Left lung (tissue), 10 donors: ENCODE results near the gene PAF1. TPM values are rescaled to one million over a fixed set of nuclear protein-coding genes. Genes with fewer than 3 reads are reported as not detected.
A peak's percentile ranks its signal among the peaks of the same experiment; 100 is the strongest.

Experiments
- ATAC-seq: fragments of 200-7000 bp; cut with Tn5 transposase; one replicate; pipeline ENCODE4 v1.9.1; 2020; ENCODE audit warnings: moderate library complexity
- DNase-seq, 4 donors: peaks; one replicate each; pipeline ENCODE4 v3.0.0-alpha.2; 2013 to 2020
- H3K27ac ChIP-seq, 2 donors: fragments of 200-600 bp; sonication (generic) in 1 of 2; one replicate each; pipeline versions ENCODE4 v1.5.0 to v1.8.0; 2020 to 2021
- H3K27me3 ChIP-seq, 2 donors: fragments of 200-600 bp; sonication (generic) in 1 of 2; one replicate each; pipeline versions ENCODE4 v1.5.0 to v1.8.0; 2020 to 2021
- H3K36me3 ChIP-seq, 2 donors: fragments of 200-600 bp; sonication (generic) in 1 of 2; one replicate each; pipeline versions ENCODE4 v1.5.0 to v1.8.0; 2020 to 2021
- H3K4me1 ChIP-seq, 2 donors: fragments of 200-600 bp; one replicate each; pipeline ENCODE4 v1.8.0; 2021
- H3K4me3 ChIP-seq, 2 donors: fragments of 200-600 bp; sonication (generic) in 1 of 2; one replicate each; pipeline versions ENCODE4 v1.5.0 to v1.8.0; 2020 to 2021; ENCODE audit warnings: mild to moderate bottlenecking in 1 of 2
- H3K9me3 ChIP-seq, 2 donors: fragments of 200-600 bp; sonication (generic) in 1 of 2; one replicate each; pipeline versions ENCODE4 v1.5.0 to v1.8.0; 2020 to 2021
- intact Hi-C, 2 donors: fragments of 100-400 bp; cut with DNase I; formaldehyde crosslinking; loops; one replicate each; pipeline versions ENCODE4 v1.11.2 to v1.14.2; 2022
- polyA plus RNA-seq, 6 donors: library from polyadenylated mRNA; unstranded; fragments of 120-200 nt; gene quantifications; one replicate each; pipeline ENCODE4 v1.2.1, GENCODE V29; 2013; ENCODE audit not compliant: insufficient read length in 6 of 6
- total RNA-seq, 2 donors: library from RNA; stranded (reverse); fragmentation: NEBNext Ultra II Directional; extraction: Animal tissue kit (Norgen Biotek cat#: 25700); gene quantifications; one replicate each; pipeline ENCODE4 v1.2.1, GENCODE V29; 2021
- TF ChIP-seq, protein P1 (sequence below), 2 donors: fragments of 200-600 bp; sonication (generic) in 1 of 2; IDR thresholded peaks; one replicate each; pipeline versions ENCODE4 v1.5.0 to v1.8.0; 2021; ENCODE audit warnings: antibody characterized with exemption in 2 of 2
- donor health status: DM: no; HTN: yes; CAD: no.
- donor health status: DM: no; HTN: no; CAD: no.

Gene PAF1
- total and polyA plus RNA-seq, 8 donors = 31.0 to 70.4 (median 64.9) TPM

DNA sequence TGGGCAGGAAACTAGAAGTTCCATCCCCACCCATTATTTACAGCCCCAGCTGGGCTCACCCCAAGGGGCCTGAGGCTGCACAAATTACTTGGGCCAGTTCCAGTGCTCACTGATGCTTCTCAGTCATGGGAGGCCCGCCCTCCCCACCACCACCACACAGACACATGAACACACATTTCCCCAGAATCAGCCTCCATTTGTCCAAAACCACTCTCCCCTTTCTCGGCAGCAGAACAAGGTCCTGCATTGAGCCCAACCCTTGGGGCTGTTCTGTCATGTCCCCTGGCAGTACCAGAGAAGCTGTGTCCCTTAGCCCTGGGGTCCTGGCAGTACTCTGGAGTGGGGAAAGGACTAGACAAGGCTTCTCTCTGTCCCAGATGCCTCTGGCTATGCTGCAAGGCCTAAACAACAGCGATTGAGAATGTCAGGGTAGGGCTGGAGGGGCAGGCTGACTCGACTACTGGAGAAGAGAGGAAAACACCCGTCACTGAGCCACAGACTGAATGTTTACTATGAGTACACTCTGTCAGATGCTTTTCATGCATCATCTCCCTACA is 26.9 kb downstream of the PAF1 start:
- Histone ChIP-seq H3K4me3 (no peak overlapping the region), H3K9me3 (no peaks in the 10 kb centered on the region), H3K4me1 (peaks cover 8 to 9% of the 10 kb centered on the region in 2 donors), H3K27me3 (no peaks in the 10 kb centered on the region), H3K36me3 (peaks cover 0 to 98% of the 10 kb centered on the region in 2 donors), H3K27ac (peak overlapping the region in 1 of 2 donors; percentile 26)
- DNase-seq = no peak
- TF ChIP-seq, protein P1, sequence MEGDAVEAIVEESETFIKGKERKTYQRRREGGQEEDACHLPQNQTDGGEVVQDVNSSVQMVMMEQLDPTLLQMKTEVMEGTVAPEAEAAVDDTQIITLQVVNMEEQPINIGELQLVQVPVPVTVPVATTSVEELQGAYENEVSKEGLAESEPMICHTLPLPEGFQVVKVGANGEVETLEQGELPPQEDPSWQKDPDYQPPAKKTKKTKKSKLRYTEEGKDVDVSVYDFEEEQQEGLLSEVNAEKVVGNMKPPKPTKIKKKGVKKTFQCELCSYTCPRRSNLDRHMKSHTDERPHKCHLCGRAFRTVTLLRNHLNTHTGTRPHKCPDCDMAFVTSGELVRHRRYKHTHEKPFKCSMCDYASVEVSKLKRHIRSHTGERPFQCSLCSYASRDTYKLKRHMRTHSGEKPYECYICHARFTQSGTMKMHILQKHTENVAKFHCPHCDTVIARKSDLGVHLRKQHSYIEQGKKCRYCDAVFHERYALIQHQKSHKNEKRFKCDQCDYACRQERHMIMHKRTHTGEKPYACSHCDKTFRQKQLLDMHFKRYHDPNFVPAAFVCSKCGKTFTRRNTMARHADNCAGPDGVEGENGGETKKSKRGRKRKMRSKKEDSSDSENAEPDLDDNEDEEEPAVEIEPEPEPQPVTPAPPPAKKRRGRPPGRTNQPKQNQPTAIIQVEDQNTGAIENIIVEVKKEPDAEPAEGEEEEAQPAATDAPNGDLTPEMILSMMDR (IDR thresholded peaks at IDR 0.05) = no peak
- ATAC-seq = peak; percentile 29
- intact Hi-C loops = no loop called here

DNA sequence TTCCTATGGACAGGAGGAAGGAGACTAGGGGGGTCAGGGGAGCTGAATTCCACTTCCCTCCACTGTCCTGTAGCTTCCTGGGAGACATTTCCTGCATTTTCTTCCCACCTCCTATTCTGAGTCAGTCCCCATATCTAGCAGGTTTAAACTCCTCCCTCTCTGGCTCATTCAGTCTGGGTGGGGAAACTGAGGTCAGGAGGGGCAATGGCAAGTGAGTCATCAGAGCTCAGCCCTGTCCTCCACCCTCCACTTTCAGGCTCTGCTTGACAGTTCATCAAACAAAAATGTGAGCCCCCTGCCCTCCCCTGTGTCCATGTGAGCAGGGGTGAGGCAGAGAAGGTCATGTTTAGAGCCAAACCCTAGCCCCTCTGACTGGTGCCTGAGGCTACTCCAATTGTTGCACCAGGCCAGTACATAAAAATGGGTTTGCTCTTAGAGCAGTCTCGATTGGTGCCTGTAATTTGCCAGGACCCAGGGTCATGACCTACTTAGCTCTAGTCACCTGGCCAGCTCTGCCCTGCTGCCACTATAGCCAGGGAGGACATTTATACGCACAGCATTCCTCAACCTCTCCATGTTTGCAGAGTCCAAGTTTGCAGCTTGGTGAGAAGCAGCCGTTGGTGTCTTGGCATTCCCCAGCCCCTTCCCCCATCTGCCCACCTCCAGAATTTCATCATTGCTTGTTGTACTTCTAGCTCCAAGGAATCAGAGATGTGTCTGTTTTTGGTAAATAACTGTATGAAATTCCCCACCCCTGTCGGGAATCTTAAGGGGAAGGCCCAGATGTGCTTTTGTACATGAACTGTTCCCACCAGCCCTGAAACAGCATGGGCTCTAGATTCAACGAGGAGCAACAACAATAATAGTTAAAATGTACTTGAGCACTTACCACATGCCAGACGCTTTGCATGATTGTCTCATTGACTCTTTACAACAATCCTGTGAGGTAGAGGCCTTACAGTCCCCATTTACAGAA is 27.9 kb downstream of the PAF1 start:
- TF ChIP-seq, protein P1 (IDR thresholded peaks at IDR 0.05) = no peak
- Histone ChIP-seq H3K4me3 (no peak overlapping the region), H3K27ac (peak overlapping the region in 1 of 2 donors; percentile 18), H3K27me3 (no peaks in the 10 kb centered on the region), H3K9me3 (no peaks in the 10 kb centered on the region), H3K36me3 (peaks cover 0 to 98% of the 10 kb centered on the region in 2 donors), H3K4me1 (peaks cover 8 to 9% of the 10 kb centered on the region in 2 donors)
- ATAC-seq (peak; percentile 73), DNase-seq (no peak)
- intact Hi-C loops = no loop called here

DNA sequence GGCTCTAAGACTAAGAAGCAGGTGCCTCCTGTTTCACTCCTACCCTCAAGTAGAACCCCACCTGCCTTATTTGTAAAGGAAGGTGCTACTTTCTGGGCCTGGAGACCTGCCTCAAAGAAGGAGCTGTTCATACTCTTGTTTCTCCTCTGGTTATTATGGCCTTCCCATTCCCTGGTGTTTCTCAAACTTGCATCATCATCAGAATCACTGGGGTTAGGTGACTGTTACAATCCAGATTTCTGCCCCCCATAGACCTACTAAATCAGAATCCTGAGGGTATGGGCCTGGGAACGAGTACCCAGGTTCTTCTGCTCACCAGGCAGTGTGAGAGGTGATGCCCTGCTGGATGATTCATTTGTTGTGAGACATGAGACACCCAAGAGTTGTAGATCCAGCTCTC is 30.3 kb downstream of the PAF1 start:
- TF ChIP-seq, protein P1 (IDR thresholded peaks at IDR 0.05) = no peak
- H3K27ac ChIP-seq = no peak overlapping the region
- H3K4me1 ChIP-seq = peaks cover 8 to 9% of the 10 kb centered on the region in 2 donors
- DNase-seq (no peak), ATAC-seq (no peak)
- peaks cover 0 to 100% of the 10 kb centered on the region in 2 donors for H3K36me3 ChIP-seq
- intact Hi-C loops = no loop called here
- H3K4me3 ChIP-seq = no peak overlapping the region
- no peaks in the 10 kb centered on the region for H3K27me3 ChIP-seq
- H3K9me3 ChIP-seq = no peaks in the 10 kb centered on the region

DNA sequence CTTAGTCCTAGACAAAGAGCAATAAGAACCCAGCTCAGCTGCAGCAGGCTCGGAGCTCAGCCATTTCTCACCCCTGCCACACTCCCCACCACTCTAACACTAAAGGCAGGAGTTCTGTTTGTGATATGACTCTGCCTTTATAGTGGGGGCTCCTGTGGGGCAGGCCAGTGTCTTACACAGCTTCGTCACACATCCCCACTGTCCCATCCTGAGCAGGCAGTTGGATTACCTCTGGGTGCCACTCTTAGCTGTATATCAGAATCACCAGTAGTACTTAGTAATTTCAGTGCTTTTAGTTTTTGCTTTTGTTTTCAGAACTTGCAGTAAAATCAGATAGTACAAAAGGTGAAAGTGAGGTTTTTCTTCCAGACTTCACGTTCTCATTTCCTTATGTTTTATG is 31.9 kb downstream of the PAF1 start:
- no peak overlapping the region for H3K27ac ChIP-seq
- no peaks in the 10 kb centered on the region for H3K9me3 ChIP-seq
- DNase-seq = no peak
- H3K4me3 ChIP-seq = no peak overlapping the region
- TF ChIP-seq, protein P1 (IDR thresholded peaks at IDR 0.05) = no peak
- ATAC-seq = no peak
- H3K36me3 ChIP-seq = peaks cover 0 to 100% of the 10 kb centered on the region in 2 donors
- peaks cover 8 to 9% of the 10 kb centered on the region in 2 donors for H3K4me1 ChIP-seq
- H3K27me3 ChIP-seq = no peaks in the 10 kb centered on the region
- intact Hi-C loops = no loop called here

DNA sequence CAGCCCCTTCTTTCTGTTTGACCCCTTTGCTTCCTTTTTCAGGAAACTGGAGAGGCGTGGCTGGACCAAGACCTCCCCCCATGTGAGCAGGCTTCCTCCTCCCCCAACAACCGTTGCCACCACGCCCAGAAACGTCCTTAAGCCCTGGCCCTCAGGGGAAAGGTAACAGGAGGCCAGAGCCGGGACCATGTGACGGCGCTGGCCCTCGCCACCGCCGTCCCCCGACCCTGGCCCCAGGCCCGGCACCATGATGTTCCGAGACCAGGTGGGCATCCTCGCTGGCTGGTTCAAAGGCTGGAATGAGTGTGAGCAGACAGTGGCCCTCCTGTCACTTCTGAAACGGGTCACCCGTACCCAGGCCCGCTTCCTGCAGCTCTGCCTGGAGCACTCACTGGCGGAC is 34.3 kb downstream of the PAF1 start:
- H3K4me1 ChIP-seq = peaks cover 0 to 3% of the 10 kb centered on the region in 2 donors
- ATAC-seq (no peak), DNase-seq (no peak)
- TF ChIP-seq, protein P1 (IDR thresholded peaks at IDR 0.05) = no peak
- H3K4me3 ChIP-seq = no peak overlapping the region
- H3K27ac ChIP-seq = no peak overlapping the region
- intact Hi-C loops = no loop called here
- no peaks in the 10 kb centered on the region for H3K27me3 ChIP-seq
- no peaks in the 10 kb centered on the region for H3K9me3 ChIP-seq
- H3K36me3 ChIP-seq = peaks cover 0 to 100% of the 10 kb centered on the region in 2 donors
